GM18861 (cell line): Measurements from ENCODE around the gene SRCIN1.
A peak's percentile ranks its signal among the peaks of the same experiment; 100 is the strongest.
"Not testable (repeated sequence)": the region's sequence is repeated elsewhere in the genome, so short reads cannot be mapped to it uniquely, and the experiment has no call there.

ENCODE experiments used
- ATAC-seq: cut with Tn5 transposase; IDR thresholded peaks from one replicate; pipeline ENCODE4 v1.9.1; 2021; ENCODE audit not compliant: unreplicated experiment

SRCIN1 gene

DNA sequence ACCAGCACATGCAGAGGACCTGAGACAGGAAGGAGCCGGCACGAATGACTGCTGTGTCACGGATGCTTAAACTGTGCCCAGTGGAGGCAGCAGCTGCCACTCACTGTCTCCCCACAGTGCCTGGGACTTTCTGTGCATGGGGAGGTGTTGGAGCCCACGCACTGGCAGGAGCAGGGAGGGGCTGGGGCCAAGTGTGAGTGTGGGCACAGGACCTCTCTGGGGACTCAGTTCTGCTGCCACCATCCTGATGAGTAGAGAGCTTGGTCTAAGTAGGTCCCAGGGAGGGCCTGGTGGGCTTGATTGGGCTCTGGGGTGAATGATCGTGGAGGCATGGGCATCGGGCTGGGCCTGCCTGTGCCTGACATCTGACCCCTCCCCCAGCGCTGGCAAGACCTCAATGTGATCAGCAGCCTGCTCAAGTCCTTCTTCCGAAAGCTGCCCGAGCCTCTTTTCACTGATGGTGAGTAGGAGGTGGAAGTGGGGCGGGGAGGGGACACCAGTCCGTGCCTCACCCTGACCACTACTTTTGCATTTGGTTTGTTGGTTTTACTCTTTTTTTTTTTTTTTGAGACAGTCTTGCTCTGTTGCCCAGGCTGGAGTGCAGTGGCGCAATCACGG lies 120.0 kb downstream of the SRCIN1 start:
- ATAC-seq: peak; percentile 68

DNA sequence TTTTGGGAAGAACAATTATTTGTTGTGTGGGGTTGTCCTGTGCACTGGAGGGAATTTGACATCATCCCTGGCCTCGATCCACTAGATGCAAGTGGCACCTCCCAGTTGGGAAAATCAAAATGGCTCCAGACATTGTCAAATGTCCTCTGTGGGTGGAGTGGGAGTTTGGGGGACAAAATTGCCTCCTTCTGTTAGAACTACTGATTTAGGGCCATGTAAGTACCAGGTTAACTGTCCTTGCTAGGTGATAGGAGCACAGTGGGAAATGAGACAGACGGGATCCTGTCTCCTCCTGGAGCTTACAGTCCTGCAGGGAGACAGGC lies 120.6 kb downstream of the SRCIN1 start:
- ATAC-seq: no peak

DNA sequence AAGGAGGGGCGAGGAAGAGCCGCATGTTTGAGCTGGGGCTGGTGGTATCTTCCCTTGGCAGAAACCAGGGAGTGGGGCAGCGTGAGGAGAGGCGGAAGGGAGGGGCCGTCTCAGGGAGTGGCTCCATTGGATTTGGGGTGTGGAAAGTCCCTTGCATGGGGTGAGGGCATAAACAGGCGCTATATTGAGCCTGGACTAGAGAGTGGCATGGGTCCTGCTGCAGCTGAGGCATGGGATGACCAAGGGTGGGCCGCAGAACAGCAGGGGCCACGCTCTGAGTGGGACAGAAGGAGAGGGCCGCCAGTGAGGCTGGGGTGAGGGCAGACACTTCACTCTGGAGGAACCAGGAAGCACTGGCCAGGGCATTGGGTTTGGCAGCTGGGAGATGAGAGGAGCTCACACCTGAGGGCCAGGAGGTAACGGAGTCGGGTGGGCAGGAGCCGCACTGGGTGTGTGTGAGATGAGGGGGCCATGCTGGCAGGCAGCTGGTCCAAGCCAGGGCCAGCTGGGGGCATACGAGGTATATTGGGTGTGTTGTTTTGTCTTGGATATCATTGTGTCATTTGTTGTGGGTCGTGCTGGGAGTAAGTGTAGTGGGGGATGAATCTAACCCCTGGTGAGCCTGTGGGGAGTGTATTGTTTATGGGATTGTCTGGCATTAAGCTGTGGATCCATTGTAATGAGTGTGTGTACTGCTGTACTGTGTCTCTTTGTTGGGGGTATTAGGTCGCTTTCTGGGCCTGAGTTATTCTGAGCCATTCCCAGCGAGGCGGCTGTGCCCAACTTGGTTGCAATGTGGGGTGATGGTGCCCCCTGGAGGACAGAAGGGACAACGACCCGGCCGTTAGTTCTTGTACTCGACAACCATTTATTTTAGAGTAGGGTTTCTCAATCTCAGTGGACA lies 121.3 kb downstream of the SRCIN1 start:
- not testable (repeated sequence) for ATAC-seq

DNA sequence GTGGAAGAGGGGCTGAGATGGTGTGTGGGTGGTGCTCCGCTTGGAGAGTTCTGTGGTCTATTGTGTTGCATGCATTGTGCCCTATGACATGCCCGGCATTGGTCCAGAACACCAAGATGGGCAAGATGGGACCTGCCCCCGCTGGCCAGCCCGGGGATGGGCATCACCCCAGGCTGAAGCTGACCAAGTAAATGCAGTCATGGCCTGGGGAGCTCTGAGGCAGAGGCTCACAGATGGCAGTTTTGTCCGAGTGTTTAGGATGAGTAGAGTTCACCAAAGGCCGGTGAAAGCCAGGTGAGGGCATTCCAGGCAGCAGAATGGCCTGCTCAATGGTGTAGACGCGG lies 123.1 kb downstream of the SRCIN1 start:
- ATAC-seq: not testable (repeated sequence)

DNA sequence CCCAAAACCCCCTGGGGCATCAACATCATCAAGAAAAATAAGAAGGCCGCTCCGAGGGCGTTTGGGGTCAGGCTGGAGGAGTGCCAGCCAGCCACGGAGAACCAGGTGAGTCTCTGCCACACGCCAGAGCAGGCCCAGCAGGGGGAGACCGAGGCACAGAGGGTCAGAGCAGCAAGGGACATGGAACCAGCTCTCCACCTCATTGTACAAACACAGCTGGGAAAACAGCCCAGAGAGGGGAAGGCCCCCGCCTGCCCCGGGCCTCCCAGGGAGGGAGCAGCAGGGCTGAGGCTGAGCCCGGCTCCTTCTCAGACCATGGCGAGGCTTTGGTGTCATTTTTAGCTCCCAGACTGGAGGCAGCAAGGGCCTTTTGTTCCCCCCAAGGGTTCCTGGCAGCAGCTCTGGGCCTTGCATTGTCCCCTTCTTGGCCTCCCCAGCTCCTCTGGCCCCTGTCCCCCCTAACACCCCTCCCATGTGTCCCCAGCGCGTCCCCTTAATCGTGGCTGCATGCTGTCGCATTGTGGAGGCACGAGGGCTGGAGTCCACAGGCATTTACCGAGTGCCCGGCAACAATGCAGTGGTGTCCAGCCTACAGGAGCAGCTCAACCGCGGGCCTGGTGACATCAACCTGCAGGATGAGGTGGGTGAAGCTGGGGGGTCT lies 123.6 kb downstream of the SRCIN1 start:
- not testable (repeated sequence) for ATAC-seq
